Activated T-cell treated with anti-CD3 and anti-CD28 coated beads, Interleukin-2, amount 50 U/mL, for 72 hours (primary cell): ENCODE measurements around the gene MTREX. TPM values are rescaled to one million over a fixed set of nuclear protein-coding genes. Genes with fewer than 3 reads are reported as not detected.
A peak's percentile ranks its signal among the peaks of the same experiment; 100 is the strongest.

Experiments
- ATAC-seq, 2 donors: fragments of 150-1000 bp; cut with Tn5 transposase; replicated peaks in 1 of 2; 2 replicates each; pipeline ENCODE4 v1.10.0; 2021; ENCODE audit warnings: moderate library complexity in 2 of 2, mild to moderate bottlenecking in 1 of 2
- DNase-seq, 2 donors: peaks; one replicate each; pipeline ENCODE4 v3.0.0; 2021 to 2022; ENCODE audit warnings: mixed read lengths in 1 of 2
- H3K27ac Mint-ChIP-seq: one replicate; pipeline ENCODE4 v1.8.0; 2022; ENCODE audit warnings: mild to moderate bottlenecking, moderate library complexity, mixed read lengths
- H3K27me3 Mint-ChIP-seq: one replicate; pipeline ENCODE4 v1.8.0; 2022; ENCODE audit warnings: low read depth, mixed read lengths
- H3K36me3 Mint-ChIP-seq, 2 donors: one replicate each; pipeline ENCODE4 v1.8.0; 2022; ENCODE audit warnings: mixed read lengths in 2 of 2, mild to moderate bottlenecking in 1 of 2; ENCODE audit not compliant: insufficient read depth in 2 of 2
- H3K4me1 Mint-ChIP-seq: one replicate; pipeline ENCODE4 v1.8.0; 2022; ENCODE audit warnings: low read depth, mixed read lengths
- H3K4me3 Mint-ChIP-seq, 2 donors: one replicate each; pipeline ENCODE4 v1.8.0; 2022; ENCODE audit warnings: mild to moderate bottlenecking in 2 of 2, mixed read lengths in 2 of 2, moderate library complexity in 2 of 2
- H3K9me3 Mint-ChIP-seq, 2 donors: one replicate each; pipeline ENCODE4 v1.8.0; 2022; ENCODE audit warnings: mixed read lengths in 2 of 2
- total RNA-seq, 2 donors: library from RNA; stranded (reverse); gene quantifications; one replicate each; pipeline ENCODE4 v1.2.3, GENCODE V29; 2022

Gene MTREX
- total RNA-seq, 2 donors from 2014 or later: 65.4 to 70.7 TPM

DNA sequence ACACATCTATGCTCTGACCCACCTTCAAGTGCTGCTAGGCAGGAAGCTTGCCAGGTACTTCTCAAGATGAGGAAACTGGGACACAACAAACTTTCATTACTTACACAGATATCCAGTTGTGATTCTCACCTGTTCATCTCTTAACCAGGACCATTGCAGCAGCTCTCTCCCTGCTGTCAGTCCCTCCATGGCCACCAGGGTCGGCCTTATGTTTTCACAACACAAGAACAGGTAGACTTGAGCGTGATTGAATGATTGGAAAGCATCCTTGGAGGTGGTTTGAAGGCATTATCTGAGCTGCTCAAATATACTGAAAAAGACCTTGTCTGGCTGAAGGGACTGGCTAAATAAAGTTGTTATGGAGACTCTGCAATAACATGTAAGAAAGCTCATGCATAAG is 94.4 kb downstream of the MTREX start:
- Mint-ChIP-seq H3K36me3 (peaks cover 0 to 17% of the 10 kb centered on the region in 2 donors), H3K4me3 (no peak overlapping the region), H3K27ac (peak overlapping the region; percentile 43), H3K9me3 (no peaks in the 10 kb centered on the region), H3K4me1 (no peaks in the 10 kb centered on the region), H3K27me3 (no peaks in the 10 kb centered on the region)
- ATAC-seq: no peak
- DNase-seq: no peak

DNA sequence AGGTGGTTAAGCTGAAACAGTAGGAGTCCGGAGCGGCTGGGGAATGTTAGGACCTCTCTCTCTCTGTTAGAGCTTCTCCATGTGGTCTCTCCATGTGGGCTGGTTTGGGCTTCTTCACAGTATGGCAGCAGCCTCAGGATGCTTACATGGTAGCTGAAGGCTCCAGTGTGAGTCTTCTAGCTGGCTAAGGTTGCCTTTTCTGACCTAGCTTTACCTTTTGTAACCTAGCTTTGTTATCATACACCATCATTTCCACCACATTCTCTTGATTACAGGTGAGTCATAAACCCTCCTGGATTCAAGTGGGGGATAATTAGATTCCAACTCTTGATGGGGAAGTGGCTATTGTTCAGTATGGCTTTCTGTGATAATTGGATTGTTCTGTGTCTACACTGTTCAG is 98.5 kb downstream of the MTREX start:
- Mint-ChIP-seq H3K9me3 (no peaks in the 10 kb centered on the region), H3K4me3 (no peak overlapping the region), H3K27me3 (no peaks in the 10 kb centered on the region), H3K4me1 (no peaks in the 10 kb centered on the region), H3K27ac (no peak overlapping the region), H3K36me3 (peaks cover 0 to 23% of the 10 kb centered on the region in 2 donors)
- ATAC-seq: no peak
- DNase-seq: no peak

DNA sequence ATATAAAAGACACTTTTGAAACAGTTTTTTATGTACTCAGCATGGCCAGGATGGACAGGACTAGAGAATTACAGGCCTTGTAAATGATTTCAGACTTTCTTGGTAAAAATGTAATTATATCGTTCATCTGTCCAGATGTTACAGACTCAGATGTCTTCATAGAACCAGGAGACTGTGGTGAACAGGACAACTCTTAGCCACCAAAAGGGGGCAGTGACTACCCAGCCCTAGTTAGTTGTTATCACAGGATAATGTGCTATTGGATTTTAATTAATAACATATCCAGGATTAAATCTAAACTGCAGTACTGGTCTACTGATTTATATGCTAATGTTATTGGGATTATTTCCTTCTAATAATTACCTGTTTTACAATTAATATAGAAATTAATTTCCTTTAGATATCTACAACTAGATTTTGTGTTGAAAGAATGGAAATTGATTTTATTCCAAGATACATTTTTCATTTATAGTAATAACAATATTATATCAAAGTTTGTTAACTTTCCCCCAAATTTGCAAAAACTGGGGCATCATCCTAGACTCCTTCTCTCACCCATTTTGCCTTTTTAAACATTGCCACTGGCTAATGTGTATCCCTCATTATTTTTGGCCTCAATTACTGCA is 99.4 kb downstream of the MTREX start:
- Mint-ChIP-seq H3K9me3 (no peaks in the 10 kb centered on the region), H3K27ac (no peak overlapping the region), H3K4me3 (no peak overlapping the region), H3K27me3 (no peaks in the 10 kb centered on the region), H3K36me3 (peaks cover 0 to 23% of the 10 kb centered on the region in 2 donors), H3K4me1 (peaks cover 6% of the 10 kb centered on the region)
- ATAC-seq (peak in 1 of 2 donors; percentile 51), DNase-seq (no peak)

DNA sequence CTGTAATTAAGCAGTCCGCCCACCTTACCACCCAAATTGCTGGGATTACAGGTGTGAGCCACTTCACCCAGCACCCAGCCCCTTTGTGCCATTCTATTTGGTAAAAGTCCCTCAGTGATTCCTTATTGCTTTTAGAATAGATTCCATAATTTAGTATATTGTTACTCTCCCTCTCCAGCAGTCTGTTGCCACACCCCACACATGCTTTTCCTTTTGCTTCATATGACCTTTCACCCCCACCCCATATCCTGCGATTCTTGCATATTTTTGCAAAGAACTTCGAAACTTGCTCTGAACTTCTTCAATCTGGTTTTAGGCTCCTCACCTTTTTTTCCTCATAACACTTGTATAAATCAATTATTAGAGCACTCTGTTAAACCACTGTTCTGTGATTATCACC is 100.2 kb downstream of the MTREX start:
- no peaks in the 10 kb centered on the region for H3K9me3 Mint-ChIP-seq
- H3K4me3 Mint-ChIP-seq: no peak overlapping the region
- H3K27ac Mint-ChIP-seq: no peak overlapping the region
- ATAC-seq: no peak
- H3K36me3 Mint-ChIP-seq: peaks cover 4 to 23% of the 10 kb centered on the region in 2 donors
- H3K27me3 Mint-ChIP-seq: no peaks in the 10 kb centered on the region
- DNase-seq: no peak
- H3K4me1 Mint-ChIP-seq: peaks cover 6% of the 10 kb centered on the region

DNA sequence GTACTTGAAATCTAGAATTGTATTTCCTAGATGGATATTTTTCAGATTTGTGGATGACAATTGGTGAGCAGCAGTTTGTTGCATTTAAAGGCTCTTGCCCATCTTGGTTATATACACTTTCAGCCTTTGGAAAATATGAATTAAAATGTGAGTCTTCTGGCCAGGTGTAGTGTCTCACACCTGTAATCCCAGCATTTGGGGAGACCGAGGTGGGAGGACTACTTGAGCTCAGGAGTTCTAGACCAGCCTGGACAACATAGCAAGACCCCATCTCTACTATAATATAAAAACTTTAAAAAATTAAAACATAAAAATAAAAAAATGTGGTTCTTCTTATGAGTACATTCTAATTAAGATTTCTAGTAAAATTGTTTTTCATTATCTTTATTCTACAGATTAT is 102.0 kb downstream of the MTREX start:
- Mint-ChIP-seq H3K36me3 (peaks cover 4 to 23% of the 10 kb centered on the region in 2 donors), H3K9me3 (no peaks in the 10 kb centered on the region), H3K4me3 (no peak overlapping the region), H3K4me1 (peaks cover 7% of the 10 kb centered on the region), H3K27ac (no peak overlapping the region), H3K27me3 (no peaks in the 10 kb centered on the region)
- DNase-seq (no peak), ATAC-seq (no peak)

DNA sequence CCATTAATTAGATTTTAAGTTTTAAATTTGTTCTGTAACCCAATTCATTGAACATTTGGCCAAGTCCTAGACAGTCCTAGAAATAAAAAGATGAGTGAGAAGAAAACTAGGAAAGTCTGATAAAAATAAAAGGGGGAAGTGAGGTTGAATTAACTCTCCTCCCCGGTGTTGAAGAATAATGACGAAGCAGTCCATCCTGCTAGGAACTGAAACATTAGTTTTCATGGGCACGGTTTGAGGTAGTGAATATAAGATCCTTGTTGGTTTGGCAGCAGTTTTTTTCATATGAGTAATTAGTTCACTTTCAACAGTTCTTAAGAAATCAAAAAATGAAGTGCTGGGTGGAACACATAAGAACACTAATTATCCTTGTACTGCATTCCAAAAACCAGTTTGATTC is 103.1 kb downstream of the MTREX start:
- DNase-seq (no peak), ATAC-seq (no peak)
- Mint-ChIP-seq H3K36me3 (peaks cover 4 to 21% of the 10 kb centered on the region in 2 donors), H3K27ac (no peak overlapping the region), H3K4me3 (no peak overlapping the region), H3K9me3 (no peaks in the 10 kb centered on the region), H3K4me1 (peaks cover 11% of the 10 kb centered on the region), H3K27me3 (no peaks in the 10 kb centered on the region)

DNA sequence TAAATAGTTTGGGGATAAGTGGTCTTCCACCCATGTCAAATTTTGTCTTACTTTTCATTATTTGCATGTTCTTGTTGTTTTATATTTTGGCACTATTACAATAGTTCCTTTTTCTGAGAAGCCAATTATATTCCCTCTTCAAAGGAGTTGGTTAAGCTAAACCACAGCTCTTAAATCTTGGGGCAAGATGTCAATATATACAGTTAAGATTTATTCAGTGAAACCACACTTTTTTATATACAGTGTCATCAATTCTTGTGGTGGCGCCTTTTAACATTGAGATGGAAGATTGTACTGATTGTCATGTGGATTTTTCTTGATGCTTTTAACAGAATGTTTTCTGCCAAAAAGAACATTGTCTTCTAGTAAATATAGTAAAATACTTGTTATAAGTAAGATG is 104.1 kb downstream of the MTREX start:
- no peak overlapping the region for H3K27ac Mint-ChIP-seq
- peaks cover 4 to 17% of the 10 kb centered on the region in 2 donors for H3K36me3 Mint-ChIP-seq
- no peak for ATAC-seq
- no peak overlapping the region for H3K4me3 Mint-ChIP-seq
- no peaks in the 10 kb centered on the region for H3K27me3 Mint-ChIP-seq
- H3K9me3 Mint-ChIP-seq: no peaks in the 10 kb centered on the region
- DNase-seq: no peak
- peaks cover 11% of the 10 kb centered on the region for H3K4me1 Mint-ChIP-seq

DNA sequence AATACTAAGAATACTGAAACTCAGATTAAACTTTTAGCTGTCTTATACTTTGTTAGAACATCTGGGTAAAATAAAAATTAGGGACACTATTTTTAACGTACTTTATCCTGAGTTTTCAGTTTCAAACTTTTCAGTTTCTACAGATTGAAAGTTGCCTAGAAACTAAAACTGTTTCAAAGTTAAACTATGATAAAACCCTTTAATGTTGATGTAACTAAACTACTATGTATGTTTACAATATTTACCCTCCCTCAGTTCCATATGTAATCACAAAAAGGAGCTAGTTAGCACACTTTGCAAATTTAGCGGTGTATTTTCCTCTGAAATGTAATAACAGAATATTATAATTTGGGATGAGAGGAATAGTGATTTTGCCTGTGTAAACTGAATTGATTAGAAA is 105.9 kb downstream of the MTREX start:
- no peaks in the 10 kb centered on the region for H3K27me3 Mint-ChIP-seq
- H3K4me3 Mint-ChIP-seq: no peak overlapping the region
- no peaks in the 10 kb centered on the region for H3K9me3 Mint-ChIP-seq
- ATAC-seq (no peak), DNase-seq (no peak)
- H3K4me1 Mint-ChIP-seq: peaks cover 11% of the 10 kb centered on the region
- H3K36me3 Mint-ChIP-seq: peaks cover 6 to 11% of the 10 kb centered on the region in 2 donors
- H3K27ac Mint-ChIP-seq: no peak overlapping the region

DNA sequence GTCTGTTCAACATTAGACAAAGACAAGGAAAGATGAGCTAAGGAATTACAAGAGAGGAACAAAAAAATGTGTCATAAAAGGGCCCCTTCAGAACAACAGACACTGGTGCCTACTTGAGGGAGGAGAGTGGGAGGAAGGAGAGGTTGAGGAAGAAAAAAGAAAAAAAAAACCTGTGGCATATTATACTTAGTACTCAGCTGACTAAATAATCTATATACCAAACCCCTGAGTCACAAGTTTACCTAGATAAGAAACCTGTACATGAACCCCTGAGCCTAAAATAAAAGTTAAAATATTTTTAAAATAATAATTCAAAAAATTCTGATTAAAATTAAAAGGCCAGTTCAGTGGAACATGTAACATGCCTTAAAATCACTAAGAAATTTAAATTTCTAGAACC is 107.3 kb downstream of the MTREX start:
- DNase-seq (no peak), ATAC-seq (no peak)
- no peaks in the 10 kb centered on the region for H3K9me3 Mint-ChIP-seq
- H3K4me1 Mint-ChIP-seq: peaks cover 15% of the 10 kb centered on the region
- no peaks in the 10 kb centered on the region for H3K27me3 Mint-ChIP-seq
- H3K36me3 Mint-ChIP-seq: peaks cover 6 to 11% of the 10 kb centered on the region in 2 donors
- no peak overlapping the region for H3K27ac Mint-ChIP-seq
- H3K4me3 Mint-ChIP-seq: no peak overlapping the region

DNA sequence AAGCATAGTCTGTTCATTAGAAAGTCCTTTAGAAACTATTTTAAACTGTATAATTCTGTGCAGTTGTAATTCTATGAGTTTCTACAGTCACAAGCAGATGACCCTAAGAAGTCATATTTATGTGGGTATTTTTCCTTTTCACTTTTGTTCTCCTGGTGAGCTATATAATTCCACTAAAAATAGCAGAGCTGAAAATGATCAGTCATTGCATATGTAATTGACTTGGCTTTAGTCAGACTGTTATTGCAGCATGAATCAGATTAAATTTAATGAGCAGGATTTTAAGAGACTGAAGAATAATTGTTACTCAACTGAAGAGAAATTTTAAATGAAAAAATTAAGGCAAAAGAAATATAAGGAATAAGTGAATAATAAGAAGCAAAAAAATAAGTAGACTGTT is 108.5 kb downstream of the MTREX start:
- DNase-seq: no peak
- Mint-ChIP-seq H3K9me3 (no peaks in the 10 kb centered on the region), H3K36me3 (peaks cover 6 to 7% of the 10 kb centered on the region in 2 donors), H3K4me1 (peaks cover 27% of the 10 kb centered on the region), H3K4me3 (no peak overlapping the region), H3K27ac (no peak overlapping the region), H3K27me3 (no peaks in the 10 kb centered on the region)
- ATAC-seq: no peak

DNA sequence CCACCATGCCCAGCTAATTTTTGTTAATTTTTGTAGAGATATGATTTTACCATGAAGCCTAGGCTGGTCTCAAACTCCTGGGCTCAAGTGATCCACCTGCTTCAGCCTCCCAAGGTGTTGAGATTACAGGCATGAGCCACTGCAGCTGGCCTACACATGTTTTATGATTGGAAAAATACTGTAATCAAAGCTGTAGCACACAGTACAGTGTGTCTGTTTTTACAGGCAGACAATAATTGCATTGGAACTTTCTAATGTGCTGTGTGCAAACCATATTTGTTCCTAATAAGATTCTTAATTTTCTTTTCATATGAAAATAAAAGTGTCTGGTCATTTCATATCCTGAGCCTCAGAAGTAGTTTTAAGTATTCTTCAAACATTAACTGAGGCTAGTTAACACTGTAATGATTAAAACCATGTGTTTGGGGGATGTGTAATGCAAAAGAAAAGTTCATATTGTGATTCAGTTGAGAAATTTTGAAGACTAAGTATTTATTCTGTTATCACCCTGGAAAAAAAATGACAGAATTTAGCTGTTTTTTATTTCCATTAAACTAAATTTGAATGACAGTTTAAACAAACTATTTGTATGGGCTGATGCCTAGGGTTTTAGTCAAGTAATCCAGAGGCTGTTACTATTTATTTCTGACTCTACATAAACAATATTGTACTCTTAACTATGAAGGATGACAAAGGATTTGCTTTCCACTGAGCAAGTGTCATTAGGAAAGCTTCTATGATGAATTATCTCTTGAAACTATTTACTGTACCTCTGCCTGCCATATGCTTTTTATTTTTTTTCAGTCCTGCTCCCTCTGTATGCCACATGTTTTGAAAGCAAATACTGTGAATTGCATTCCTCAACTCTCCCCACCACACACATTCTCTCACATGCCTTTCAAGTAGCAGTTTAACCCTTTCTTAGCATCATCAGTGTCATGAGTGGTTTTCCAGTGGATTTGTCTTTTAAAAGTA is 111.5 kb downstream of the MTREX start:
- peaks cover 0 to 3% of the 10 kb centered on the region in 2 donors for H3K9me3 Mint-ChIP-seq
- no peaks in the 10 kb centered on the region for H3K27me3 Mint-ChIP-seq
- peaks cover 14 to 18% of the 10 kb centered on the region in 2 donors for H3K36me3 Mint-ChIP-seq
- ATAC-seq: no peak
- no peak overlapping the region for H3K4me3 Mint-ChIP-seq
- no peak for DNase-seq
- H3K27ac Mint-ChIP-seq: no peak overlapping the region
- peaks cover 27% of the 10 kb centered on the region for H3K4me1 Mint-ChIP-seq

DNA sequence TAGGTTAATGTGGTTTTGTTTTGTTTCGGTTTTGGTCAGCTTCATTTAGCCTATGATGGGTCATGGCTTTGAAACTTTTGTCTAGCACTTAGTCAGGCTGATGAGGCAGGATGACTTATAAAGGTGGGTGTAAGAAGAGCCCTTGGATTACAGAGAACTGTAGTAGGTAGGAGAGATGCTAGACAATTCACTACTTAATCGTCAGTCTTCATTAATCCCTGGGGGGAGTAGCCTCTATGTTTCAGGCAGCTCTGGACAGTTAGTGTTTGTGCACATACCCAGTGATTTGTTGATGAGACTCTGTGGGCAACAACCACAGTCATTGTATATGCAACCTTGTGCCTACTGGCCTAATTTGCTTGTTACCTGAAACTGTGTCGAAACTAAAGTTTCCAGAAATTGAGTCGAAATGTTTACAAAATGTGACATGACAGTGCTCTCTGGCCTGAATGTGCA is 113.3 kb downstream of the MTREX start:
- Mint-ChIP-seq H3K9me3 (peaks cover 0 to 3% of the 10 kb centered on the region in 2 donors), H3K27me3 (no peaks in the 10 kb centered on the region), H3K36me3 (peaks cover 14 to 18% of the 10 kb centered on the region in 2 donors), H3K4me1 (peaks cover 22% of the 10 kb centered on the region), H3K27ac (peak overlapping the region; percentile 82), H3K4me3 (peak overlapping the region in 1 of 2 donors; percentile 71)
- ATAC-seq (peak; percentile 98 to 99), DNase-seq (peak; percentile 36 to 47)

DNA sequence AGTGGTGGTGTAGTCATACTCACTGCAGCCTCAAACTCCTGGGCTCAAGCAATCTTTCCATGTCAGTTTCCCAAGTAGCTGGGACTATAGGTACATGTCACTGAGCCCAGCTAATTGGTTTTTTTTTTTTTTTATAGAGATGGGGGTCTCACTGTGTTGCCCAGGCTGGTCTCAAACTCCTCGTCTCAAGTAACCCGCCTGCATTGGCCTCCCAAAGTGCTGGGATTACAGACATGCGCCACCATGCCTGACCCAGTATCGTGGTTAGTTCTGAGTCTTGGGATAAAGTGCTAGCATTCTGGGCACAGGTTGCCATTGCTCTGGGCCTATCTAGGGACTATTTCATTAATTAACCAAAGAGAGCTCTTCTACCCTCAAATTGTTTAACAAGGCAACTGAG is 118.7 kb downstream of the MTREX start:
- Mint-ChIP-seq H3K36me3 (peaks cover 33 to 56% of the 10 kb centered on the region in 2 donors), H3K27me3 (no peaks in the 10 kb centered on the region), H3K4me1 (peaks cover 20% of the 10 kb centered on the region), H3K27ac (no peak overlapping the region), H3K9me3 (peaks cover 8 to 10% of the 10 kb centered on the region in 2 donors), H3K4me3 (no peak overlapping the region)
- DNase-seq: no peak
- ATAC-seq: no peak
